Measurements from ENCODE around the gene FAM13B.

The FAM13B gene

GRCh38 chr5:137894586-137894985 is 138.3 kb downstream of the FAM13B start:
- no peak for DNase-seq (ENCODE audit: low spot score)

- DNase-seq (ENCODE audit: low spot score): no peak
Measured at GRCh38 chr5:137891849-137892248, 141.0 kb downstream of the FAM13B start.

GRCh38 chr5:137890845-137891244 is 142.0 kb downstream of the FAM13B start:
- DNase-seq (ENCODE audit: low spot score): no peak

- peak; percentile 76 for DNase-seq (ENCODE audit: low spot score)
Measured at GRCh38 chr5:137888863-137889759, 143.8 kb downstream of the FAM13B start, which contains the start of gene PKD2L2. Gene PKD2L2, plus strand, starts transcription at chr5:137889457. Its CDS starts 35 bp downstream, at chr5:137889492.

GRCh38 chr5:137888466-137888862 is 144.4 kb downstream of the FAM13B start:
- no peak for DNase-seq (ENCODE audit: low spot score)
